ENCODE results near the gene PANX2.
A peak's percentile ranks its signal among the peaks of the same experiment; 100 is the strongest.

- no peak for TF ChIP-seq EZH2 (IDR thresholded peaks at IDR 0.05)
- peak; percentile 28; the same call in 1 of the 2 replicates for TF ChIP-seq POLR2AphosphoS5 (IDR thresholded peaks at IDR 0.05; ENCODE audit: borderline replicate concordance, low read depth, low read length)
- TF ChIP-seq FOXP2 (optimal IDR thresholded peaks at IDR 0.05; ENCODE audit: control extremely low read depth, extremely low read length, insufficient read depth), result no peak
Measured at GRCh38 chr22:50200461-50201190, 30.1 kb downstream of the PANX2 start, which contains the start of gene SELENOO.

Measured in SK-N-MC (cell line).